Epithelial cell of proximal tubule (primary cell): Measurements from ENCODE around the gene DACH1. TPM values are rescaled to one million over a fixed set of nuclear protein-coding genes. Genes with fewer than 3 reads are reported as not detected.

Experiments
- DNase-seq: peaks from one replicate; pipeline ENCODE4 v3.0.0-alpha.2; 2011; ENCODE audit warnings: low read depth
- H3K4me3 ChIP-seq: 2 replicates; pipeline ENCODE4 v1.5.1; 2011; ENCODE audit warnings: low read depth, mild to moderate bottlenecking, low read length
- total RNA-seq: library from RNA; depleted of rRNA; stranded (reverse); fragments of >200 nt; gene quantifications from 2 replicates; pipeline ENCODE4 v1.2.3, GENCODE V29; 2015
- TF ChIP-seq, protein P1 (sequence below): conservative IDR thresholded peaks from 2 replicates; pipeline ENCODE4 v1.5.1; 2012; ENCODE audit warnings: low read depth, mild to moderate bottlenecking, low read length

Gene DACH1
- total RNA-seq, 1 donor from 2014 or later = 0.86 TPM

DNA sequence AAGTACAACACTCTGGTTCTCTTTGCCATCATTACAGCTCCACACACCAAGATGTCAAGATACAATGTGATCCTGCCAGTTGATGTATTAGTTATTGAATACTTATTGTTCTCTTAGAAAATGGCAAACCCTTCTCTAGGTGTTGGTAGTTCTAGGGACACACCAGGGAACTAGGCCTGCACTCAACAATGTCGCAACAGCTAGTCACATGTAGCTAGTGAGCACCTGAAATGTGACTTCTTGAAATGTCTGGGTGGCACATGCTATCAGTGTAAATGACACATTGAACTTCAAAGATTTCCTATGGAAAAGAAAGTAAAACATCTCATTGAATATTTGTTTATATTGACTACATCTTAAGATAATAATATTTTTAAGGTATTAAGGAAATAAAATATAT is 49.7 kb downstream of the DACH1 start:
- TF ChIP-seq, protein P1, sequence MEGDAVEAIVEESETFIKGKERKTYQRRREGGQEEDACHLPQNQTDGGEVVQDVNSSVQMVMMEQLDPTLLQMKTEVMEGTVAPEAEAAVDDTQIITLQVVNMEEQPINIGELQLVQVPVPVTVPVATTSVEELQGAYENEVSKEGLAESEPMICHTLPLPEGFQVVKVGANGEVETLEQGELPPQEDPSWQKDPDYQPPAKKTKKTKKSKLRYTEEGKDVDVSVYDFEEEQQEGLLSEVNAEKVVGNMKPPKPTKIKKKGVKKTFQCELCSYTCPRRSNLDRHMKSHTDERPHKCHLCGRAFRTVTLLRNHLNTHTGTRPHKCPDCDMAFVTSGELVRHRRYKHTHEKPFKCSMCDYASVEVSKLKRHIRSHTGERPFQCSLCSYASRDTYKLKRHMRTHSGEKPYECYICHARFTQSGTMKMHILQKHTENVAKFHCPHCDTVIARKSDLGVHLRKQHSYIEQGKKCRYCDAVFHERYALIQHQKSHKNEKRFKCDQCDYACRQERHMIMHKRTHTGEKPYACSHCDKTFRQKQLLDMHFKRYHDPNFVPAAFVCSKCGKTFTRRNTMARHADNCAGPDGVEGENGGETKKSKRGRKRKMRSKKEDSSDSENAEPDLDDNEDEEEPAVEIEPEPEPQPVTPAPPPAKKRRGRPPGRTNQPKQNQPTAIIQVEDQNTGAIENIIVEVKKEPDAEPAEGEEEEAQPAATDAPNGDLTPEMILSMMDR = no peak
- H3K4me3 ChIP-seq = no peak overlapping the region
- DNase-seq = no peak

DNA sequence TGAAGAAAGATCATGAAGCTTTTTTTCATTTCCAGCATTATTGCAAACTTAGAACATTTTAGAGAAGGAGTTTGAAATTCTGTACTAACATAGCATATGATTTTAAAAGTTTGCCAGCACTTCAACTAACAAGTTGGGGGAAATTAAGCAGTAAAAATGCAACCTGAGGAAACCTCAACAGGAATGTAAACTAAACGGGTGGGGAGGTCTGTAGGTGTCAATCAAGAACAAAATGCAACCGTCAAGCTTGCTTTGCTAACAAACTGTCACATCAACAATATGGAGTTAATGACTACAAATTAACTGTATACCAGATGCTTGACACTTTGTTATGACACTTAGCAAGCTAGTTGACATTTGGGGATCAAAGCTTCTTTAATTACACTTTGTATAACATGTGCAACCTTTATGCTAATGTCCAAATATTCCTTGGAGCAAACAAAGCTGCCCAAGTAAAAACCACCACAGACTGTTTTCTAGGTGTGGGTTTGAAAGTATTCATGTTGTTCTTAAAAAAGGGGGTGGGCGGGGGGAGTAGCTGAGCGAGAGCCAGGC is 52.1 kb downstream of the DACH1 start:
- no peak overlapping the region for H3K4me3 ChIP-seq
- no peak for DNase-seq
- TF ChIP-seq, protein P1 = no peak

DNA sequence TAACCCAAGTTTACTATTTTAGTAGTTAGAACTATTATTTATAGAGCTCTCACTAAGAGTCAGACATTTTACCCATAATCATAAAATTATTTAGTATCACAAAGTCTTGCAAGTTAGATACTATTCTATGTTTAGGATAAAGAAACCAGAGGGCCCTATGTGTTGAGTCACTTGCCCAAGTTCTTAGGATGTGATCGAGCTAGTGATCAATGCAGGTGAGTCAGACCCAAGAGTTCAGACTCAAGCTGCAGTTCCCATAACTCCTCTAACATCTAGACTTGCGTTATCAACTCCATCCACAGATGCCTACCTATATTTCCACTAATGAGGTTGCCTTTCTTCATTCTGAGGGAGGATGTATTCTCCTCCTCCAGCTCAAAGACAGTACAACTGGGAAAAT is 53.8 kb downstream of the DACH1 start:
- TF ChIP-seq, protein P1 = no peak
- DNase-seq = no peak

DNA sequence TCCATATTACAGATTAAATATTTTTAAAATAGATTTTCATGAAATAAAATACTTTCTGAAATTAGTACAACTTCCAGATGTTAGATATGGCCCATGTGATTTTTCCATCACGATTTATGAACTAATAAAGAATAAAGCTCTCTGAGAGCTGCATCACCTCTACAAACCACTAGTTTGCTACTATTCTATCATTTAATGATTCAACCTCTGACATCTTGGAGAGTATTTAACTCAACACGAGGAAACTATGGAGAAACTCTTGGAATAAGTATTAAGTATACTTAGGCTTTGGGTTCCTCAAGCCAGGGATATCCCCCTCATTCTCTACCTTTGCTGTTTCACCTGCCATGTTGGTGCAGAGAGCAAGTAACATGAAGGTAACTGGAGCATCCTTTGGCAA is 55.7 kb downstream of the DACH1 start:
- no peak overlapping the region for H3K4me3 ChIP-seq
- TF ChIP-seq, protein P1 = no peak
- no peak for DNase-seq

More for the DNA sequence above, 53.8 kb downstream of the DACH1 start:
- H3K4me3 ChIP-seq = no peak overlapping the region

DNA sequence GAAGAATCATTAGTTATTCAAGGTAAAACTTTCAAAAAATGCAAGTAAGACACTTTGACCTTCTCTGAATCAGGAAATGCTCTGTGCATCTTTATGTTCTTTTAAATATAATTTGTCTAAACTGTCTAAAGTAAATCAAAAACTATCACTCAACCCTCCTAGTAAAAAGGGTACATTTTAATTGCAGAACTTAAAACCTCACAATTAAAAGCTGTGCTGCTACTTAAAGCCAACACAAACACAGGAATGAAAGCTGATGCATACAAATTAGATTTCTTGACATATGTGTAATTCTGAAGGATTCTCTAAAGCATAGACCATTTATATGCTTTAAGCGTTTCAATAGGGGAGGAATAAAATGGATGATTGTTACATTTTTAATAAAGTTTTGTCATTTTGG is 58.3 kb downstream of the DACH1 start:
- TF ChIP-seq, protein P1 = no peak
- DNase-seq = no peak
- no peak overlapping the region for H3K4me3 ChIP-seq

DNA sequence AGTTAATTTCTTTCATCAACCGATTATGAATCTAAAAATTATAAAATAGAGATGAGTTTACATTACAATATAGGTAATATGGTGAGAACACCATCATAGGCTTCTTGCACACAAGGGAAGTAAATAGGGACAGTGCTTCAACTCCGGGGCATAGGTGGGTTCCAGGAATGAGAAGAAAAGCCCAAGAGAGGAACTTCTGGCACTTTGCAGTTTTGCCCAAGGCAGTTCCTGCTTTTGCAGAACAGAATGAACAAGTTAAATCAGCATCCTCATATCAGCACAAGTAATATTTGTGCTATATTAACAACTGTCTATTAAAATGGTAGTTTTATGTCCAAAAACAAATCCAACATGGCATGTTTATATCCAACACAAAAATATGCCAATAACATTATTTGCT is 60.1 kb downstream of the DACH1 start:
- TF ChIP-seq, protein P1 = no peak
- no peak overlapping the region for H3K4me3 ChIP-seq
- no peak for DNase-seq

DNA sequence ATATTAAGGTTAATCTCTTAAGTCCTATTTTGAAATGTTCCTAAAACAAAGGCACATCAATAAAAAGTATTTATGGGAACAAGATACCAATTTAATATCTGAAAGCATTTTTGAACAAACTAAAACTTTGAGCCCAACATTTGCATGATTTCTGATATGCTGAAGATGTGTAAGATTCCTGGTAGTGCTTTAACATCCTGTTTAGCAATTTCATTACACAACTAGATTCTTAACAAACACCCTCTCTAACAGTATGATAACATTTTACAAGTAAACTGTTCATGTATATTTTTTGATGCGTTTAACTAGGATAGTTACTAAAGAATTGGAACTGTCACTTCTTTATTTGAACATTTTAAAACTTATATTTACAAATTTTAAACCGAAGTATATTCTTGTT is 63.9 kb downstream of the DACH1 start:
- DNase-seq = no peak
- no peak overlapping the region for H3K4me3 ChIP-seq
- TF ChIP-seq, protein P1 = no peak
